ENCODE measurements around the gene DCTD.

DNA sequence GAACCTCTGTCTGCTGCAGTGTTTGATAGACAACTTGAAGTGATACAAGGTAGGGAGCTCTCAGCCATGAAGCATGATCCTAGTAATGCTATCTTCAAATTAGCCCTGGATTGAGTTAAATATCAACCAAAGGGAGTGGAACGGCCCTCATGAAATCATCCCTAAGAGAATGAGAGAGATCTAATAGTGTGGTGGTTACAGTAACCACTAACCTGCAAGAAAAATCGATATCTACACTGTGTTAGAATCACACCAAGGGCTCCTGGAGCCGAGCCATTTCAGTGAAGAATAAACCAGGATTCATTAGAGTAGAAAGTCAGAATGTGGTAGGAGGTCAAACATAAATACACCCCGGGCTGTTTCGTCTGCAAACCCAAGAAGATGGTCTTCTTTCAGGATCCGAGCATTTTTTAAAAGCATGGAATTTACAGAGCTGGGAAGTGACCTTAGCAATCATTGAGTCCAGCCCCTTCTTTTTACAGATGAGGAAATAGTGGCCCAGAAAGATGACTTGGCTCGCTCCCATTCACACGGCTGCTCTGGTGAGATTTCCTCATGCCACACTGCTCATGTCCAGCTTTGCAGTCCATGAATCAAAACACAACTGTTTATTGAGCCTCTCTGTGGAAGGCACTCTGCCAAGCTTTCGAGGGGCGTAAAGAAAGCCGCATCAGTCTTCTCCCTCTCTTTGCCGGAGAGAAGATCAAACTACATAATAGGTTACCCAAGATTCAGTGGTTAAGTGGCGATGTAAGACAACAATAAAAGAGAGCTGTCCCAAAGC, 5.5 kb upstream of the DCTD start:
- TF ChIP-seq, protein P1, sequence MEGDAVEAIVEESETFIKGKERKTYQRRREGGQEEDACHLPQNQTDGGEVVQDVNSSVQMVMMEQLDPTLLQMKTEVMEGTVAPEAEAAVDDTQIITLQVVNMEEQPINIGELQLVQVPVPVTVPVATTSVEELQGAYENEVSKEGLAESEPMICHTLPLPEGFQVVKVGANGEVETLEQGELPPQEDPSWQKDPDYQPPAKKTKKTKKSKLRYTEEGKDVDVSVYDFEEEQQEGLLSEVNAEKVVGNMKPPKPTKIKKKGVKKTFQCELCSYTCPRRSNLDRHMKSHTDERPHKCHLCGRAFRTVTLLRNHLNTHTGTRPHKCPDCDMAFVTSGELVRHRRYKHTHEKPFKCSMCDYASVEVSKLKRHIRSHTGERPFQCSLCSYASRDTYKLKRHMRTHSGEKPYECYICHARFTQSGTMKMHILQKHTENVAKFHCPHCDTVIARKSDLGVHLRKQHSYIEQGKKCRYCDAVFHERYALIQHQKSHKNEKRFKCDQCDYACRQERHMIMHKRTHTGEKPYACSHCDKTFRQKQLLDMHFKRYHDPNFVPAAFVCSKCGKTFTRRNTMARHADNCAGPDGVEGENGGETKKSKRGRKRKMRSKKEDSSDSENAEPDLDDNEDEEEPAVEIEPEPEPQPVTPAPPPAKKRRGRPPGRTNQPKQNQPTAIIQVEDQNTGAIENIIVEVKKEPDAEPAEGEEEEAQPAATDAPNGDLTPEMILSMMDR (IDR thresholded peaks at IDR 0.05): no peak
- TF ChIP-seq POLR2AphosphoS5 (IDR thresholded peaks at IDR 0.05): no peak
- TF ChIP-seq POLR2A (IDR thresholded peaks at IDR 0.05): no peak

Data from gastroesophageal sphincter (tissue), 3 donors.